Neuronal stem cell (in vitro differentiated cells): ENCODE results near the gene SUPT5H.

Source experiments
- DNase-seq: peaks from one replicate; pipeline ENCODE4 v3.0.0-alpha.2; 2013; ENCODE audit warnings: low spot score
- H2AFZ ChIP-seq: one replicate; pipeline ENCODE4 v1.6.1; 2013; ENCODE audit warnings: mild to moderate bottlenecking, low read length, inconsistent platforms
- H2AK5ac ChIP-seq: 2 replicates; pipeline ENCODE4 v1.6.1; 2013; ENCODE audit warnings: low read depth, mild to moderate bottlenecking, inconsistent platforms, low read length, moderate library complexity, mixed read lengths
- H2BK120ac ChIP-seq: 2 replicates; pipeline ENCODE4 v1.6.1; 2013; ENCODE audit warnings: low read depth, mild to moderate bottlenecking, inconsistent platforms, low read length, moderate library complexity, mixed read lengths
- H2BK12ac ChIP-seq: one replicate; pipeline ENCODE4 v1.6.1; 2013; ENCODE audit warnings: low read length, inconsistent platforms
- H2BK15ac ChIP-seq: 2 replicates; pipeline ENCODE4 v1.6.1; 2013; ENCODE audit warnings: mild to moderate bottlenecking, low read length, inconsistent platforms, mixed read lengths
- H2BK5ac ChIP-seq: one replicate; pipeline ENCODE4 v1.6.1; 2013; ENCODE audit warnings: inconsistent platforms, mild to moderate bottlenecking, low read length, moderate library complexity
- H3K14ac ChIP-seq: one replicate; pipeline ENCODE4 v1.6.1; 2013; ENCODE audit warnings: low read length, inconsistent platforms
- H3K18ac ChIP-seq: 2 replicates; pipeline ENCODE4 v1.6.1; 2013; ENCODE audit warnings: low read length, inconsistent platforms
- H3K23ac ChIP-seq: 2 replicates; pipeline ENCODE4 v1.6.1; 2013; ENCODE audit warnings: low read depth, mild to moderate bottlenecking, mixed read lengths, low read length, inconsistent platforms; ENCODE audit not compliant: poor library complexity
- H3K27ac ChIP-seq: replicated peaks from 3 replicates; pipeline ENCODE4 v1.5.1; 2013; ENCODE audit warnings: low read length, inconsistent platforms
- H3K27me3 ChIP-seq, 3 experiments: 2 replicates each; pipeline ENCODE4 v1.6.1; 2013; ENCODE audit warnings: low read length in 3 of 3, mild to moderate bottlenecking in 2 of 3, inconsistent platforms in 1 of 3, low read depth in 1 of 3, mixed read lengths in 1 of 3, moderate library complexity in 1 of 3; ENCODE audit not compliant: control insufficient read depth in 3 of 3, insufficient read depth in 3 of 3
- H3K36me3 ChIP-seq, 2 donors: replicated peaks in 1 of 2; 2 replicates each; pipeline ENCODE4 v1.6.1; 2013; ENCODE audit warnings: low read length in 2 of 2; ENCODE audit not compliant: control insufficient read depth in 2 of 2, insufficient read depth in 2 of 2
- H3K4ac ChIP-seq: 2 replicates; pipeline ENCODE4 v1.6.1; 2013; ENCODE audit warnings: inconsistent platforms, mild to moderate bottlenecking, low read length, moderate library complexity
- H3K4me1 ChIP-seq, 2 donors: 1 replicate in 1 of 2; 2 replicates in 1 of 2; pipeline ENCODE4 v1.6.1; 2013; ENCODE audit warnings: low read length in 2 of 2, low read depth in 1 of 2; ENCODE audit not compliant: control insufficient read depth in 2 of 2, insufficient read depth in 1 of 2
- H3K4me2 ChIP-seq: one replicate; pipeline ENCODE4 v1.6.1; 2013; ENCODE audit warnings: mild to moderate bottlenecking, low read length, inconsistent platforms; ENCODE audit not compliant: insufficient read depth, poor library complexity, severe bottlenecking
- H3K4me3 ChIP-seq, 2 donors: 2 replicates each; pipeline ENCODE4 v1.5.1; 2013; ENCODE audit warnings: low read length in 2 of 2, mild to moderate bottlenecking in 2 of 2, inconsistent platforms in 1 of 2, moderate library complexity in 1 of 2
- H3K79me1 ChIP-seq: one replicate; pipeline ENCODE4 v1.6.1; 2013; ENCODE audit warnings: low read depth, mild to moderate bottlenecking, inconsistent platforms, low read length, moderate library complexity
- H3K9ac ChIP-seq: one replicate; pipeline ENCODE4 v1.6.1; 2013; ENCODE audit warnings: mild to moderate bottlenecking, low read depth, low read length, inconsistent platforms; ENCODE audit not compliant: poor library complexity
- H3K9me3 ChIP-seq, 2 donors: replicated peaks in 1 of 2; 2 replicates each; pipeline versions ENCODE3 to v1.6.1; 2013; ENCODE audit warnings: low read length in 2 of 2, mild to moderate bottlenecking in 2 of 2, inconsistent platforms in 1 of 2, low read depth in 1 of 2, mixed read lengths in 1 of 2, moderate library complexity in 1 of 2; ENCODE audit not compliant: control insufficient read depth in 2 of 2, insufficient read depth in 1 of 2
- H4K8ac ChIP-seq: one replicate; pipeline ENCODE4 v1.6.1; 2013; ENCODE audit warnings: low read depth, mild to moderate bottlenecking, inconsistent platforms, low read length, moderate library complexity
- H4K91ac ChIP-seq: one replicate; pipeline ENCODE4 v1.6.1; 2013; ENCODE audit warnings: low read length, low read depth, mild to moderate bottlenecking, inconsistent platforms; ENCODE audit not compliant: poor library complexity
- WGBS, 2 donors: extraction: QIAGEN DNeasy Blood & Tissue Kit; methylation state at CpG; one replicate each; pipeline ENCODE4 v1.1.7; 2013; ENCODE audit warnings: missing lambda C conversion rate in 2 of 2, mixed read lengths in 1 of 2; ENCODE audit not compliant: insufficient read length in 2 of 2, insufficient replicate concordance in 1 of 2; ENCODE audit errors: extremely low coverage in 2 of 2; 5-methylcytosine and 5-hydroxymethylcytosine counted together

Gene SUPT5H

GRCh38 chr19:39402346-39403300 lies 42.8 kb upstream of the SUPT5H start:
- peak overlapping the region; percentile 83 for H2BK15ac ChIP-seq
- H3K36me3 ChIP-seq = peaks cover 4 to 10% of the 10 kb centered on the region in 2 donors
- H2AFZ ChIP-seq = peak overlapping the region; percentile 88
- peaks cover 20 to 24% of the 10 kb centered on the region in 2 donors for H3K4me1 ChIP-seq
- peak overlapping the region; percentile 72 for H3K4ac ChIP-seq
- H2BK12ac ChIP-seq = peak overlapping the region; percentile 78
- peak overlapping the region; percentile 99 for H2AK5ac ChIP-seq
- no CpG with 5 or more reads among the region's 59 CpGs for WGBS, 2 donors
- H3K9me3 ChIP-seq = peaks cover 0 to 2% of the 10 kb centered on the region in 2 donors
- H3K27me3 ChIP-seq = peaks cover 0 to 13% (median 0%) of the 10 kb centered on the region in 3 experiments
- H4K91ac ChIP-seq = peak overlapping the region; percentile 6
- peak overlapping the region; percentile 62 for H3K23ac ChIP-seq
- H3K14ac ChIP-seq = peak overlapping the region; percentile 22
- no peaks in the 10 kb centered on the region for H3K79me1 ChIP-seq
- H3K4me2 ChIP-seq = peak overlapping the region; percentile 80
- peak overlapping the region; percentile 49 to 80 for H3K4me3 ChIP-seq
- H3K27ac ChIP-seq = peak overlapping the region; percentile 99
- peak overlapping the region; percentile 99 for H3K18ac ChIP-seq
- peak overlapping the region; percentile 98 for H2BK120ac ChIP-seq
- DNase-seq = peak; percentile 83
- H4K8ac ChIP-seq = peak overlapping the region; percentile 78
- H2BK5ac ChIP-seq = peak overlapping the region; percentile 91
- peak overlapping the region; percentile 98 for H3K9ac ChIP-seq

GRCh38 chr19:39403331-39404312 lies 41.8 kb upstream of the SUPT5H start:
- peak overlapping the region; percentile 58 for H2BK12ac ChIP-seq
- peak overlapping the region; percentile 91 for H2BK5ac ChIP-seq
- peak overlapping the region; percentile 95 for H3K9ac ChIP-seq
- peak overlapping the region; percentile 96 for H3K23ac ChIP-seq
- peak overlapping the region; percentile 99 for H2AK5ac ChIP-seq
- peak; percentile 89 for DNase-seq
- H3K4me1 ChIP-seq = peaks cover 20 to 27% of the 10 kb centered on the region in 2 donors
- H3K27ac ChIP-seq = peak overlapping the region; percentile 99
- H3K14ac ChIP-seq = peak overlapping the region; percentile 94
- H3K27me3 ChIP-seq = peaks cover 0 to 22% (median 0%) of the 10 kb centered on the region in 3 experiments
- H3K4ac ChIP-seq = peak overlapping the region; percentile 66
- H4K8ac ChIP-seq = peak overlapping the region; percentile 93
- peak overlapping the region; percentile 80 for H3K4me2 ChIP-seq
- peaks cover 2 to 13% of the 10 kb centered on the region in 2 donors for H3K36me3 ChIP-seq
- H2AFZ ChIP-seq = peak overlapping the region; percentile 88
- H2BK15ac ChIP-seq = peak overlapping the region; percentile 83
- peak overlapping the region; percentile 30 for H4K91ac ChIP-seq
- H3K79me1 ChIP-seq = no peaks in the 10 kb centered on the region
- peaks cover 0 to 1% of the 10 kb centered on the region in 2 donors for H3K9me3 ChIP-seq
- WGBS, 2 donors = no CpG with 5 or more reads among the region's 43 CpGs
- H3K4me3 ChIP-seq = peak overlapping the region; percentile 49 to 80
- peak overlapping the region; percentile 98 for H2BK120ac ChIP-seq
- H3K18ac ChIP-seq = peak overlapping the region; percentile 99

GRCh38 chr19:39405261-39405957 lies 40.0 kb upstream of the SUPT5H start:
- no peak overlapping the region for H2BK120ac ChIP-seq
- WGBS, 2 donors = no CpG with 5 or more reads among the region's 17 CpGs
- no peak overlapping the region for H2BK5ac ChIP-seq
- H3K4me3 ChIP-seq = no peak overlapping the region
- no peak overlapping the region for H4K8ac ChIP-seq
- peaks cover 24 to 33% of the 10 kb centered on the region in 2 donors for H3K4me1 ChIP-seq
- no peaks in the 10 kb centered on the region for H3K79me1 ChIP-seq
- no peak for DNase-seq
- no peak overlapping the region for H3K4me2 ChIP-seq
- peaks cover 0 to 27% (median 0%) of the 10 kb centered on the region in 3 experiments for H3K27me3 ChIP-seq
- H3K36me3 ChIP-seq = peaks cover 0 to 6% of the 10 kb centered on the region in 2 donors
- no peak overlapping the region for H3K27ac ChIP-seq
- peak overlapping the region; percentile 76 for H2AK5ac ChIP-seq
- no peak overlapping the region for H3K14ac ChIP-seq
- H3K4ac ChIP-seq = no peak overlapping the region
- no peak overlapping the region for H4K91ac ChIP-seq
- H3K9ac ChIP-seq = no peak overlapping the region
- H2AFZ ChIP-seq = no peak overlapping the region
- H3K23ac ChIP-seq = no peak overlapping the region
- H2BK12ac ChIP-seq = peak overlapping the region; percentile 75
- no peaks in the 10 kb centered on the region for H3K9me3 ChIP-seq
- H2BK15ac ChIP-seq = peak overlapping the region; percentile 63
- peak overlapping the region; percentile 7 for H3K18ac ChIP-seq
